GM10847 (cell line): ENCODE measurements around the gene GALNT2.

Source experiments
- POLR2A ChIP-seq: IDR thresholded peaks from 2 replicates; pipeline ENCODE4 v1.6.1; 2011; ENCODE audit not compliant: insufficient read length; ENCODE audit errors: extremely low read depth

Gene GALNT2

GRCh38 chr1:230208619-230209261, 141.7 kb downstream of the GALNT2 start:
- TF ChIP-seq POLR2A, result no peak

GRCh38 chr1:230210326-230210980, 143.4 kb downstream of the GALNT2 start:
- no peak for TF ChIP-seq POLR2A

- no peak for TF ChIP-seq POLR2A
These were observed 143.9 kb downstream of the GALNT2 start for GRCh38 chr1:230210981-230211336.

- no peak for TF ChIP-seq POLR2A
These were observed 144.6 kb downstream of the GALNT2 start for GRCh38 chr1:230211436-230212145.

GRCh38 chr1:230212405-230212936, 145.4 kb downstream of the GALNT2 start:
- TF ChIP-seq POLR2A, result no peak

- TF ChIP-seq POLR2A, result no peak
These were observed 148.0 kb downstream of the GALNT2 start for GRCh38 chr1:230215031-230215430.

- no peak for TF ChIP-seq POLR2A
These were observed 148.5 kb downstream of the GALNT2 start for GRCh38 chr1:230215529-230215928.

GRCh38 chr1:230216896-230217295, 149.9 kb downstream of the GALNT2 start:
- no peak for TF ChIP-seq POLR2A

- no peak for TF ChIP-seq POLR2A
These were observed 151.6 kb downstream of the GALNT2 start for GRCh38 chr1:230218667-230219066.

GRCh38 chr1:230219174-230220067, 152.4 kb downstream of the GALNT2 start:
- no peak for TF ChIP-seq POLR2A

GRCh38 chr1:230220478-230220877, 153.4 kb downstream of the GALNT2 start:
- TF ChIP-seq POLR2A, result no peak

GRCh38 chr1:230220907-230221306, 153.9 kb downstream of the GALNT2 start:
- TF ChIP-seq POLR2A, result no peak

GRCh38 chr1:230222678-230223077, 155.6 kb downstream of the GALNT2 start:
- no peak for TF ChIP-seq POLR2A

- TF ChIP-seq POLR2A, result no peak
These were observed 157.3 kb downstream of the GALNT2 start for GRCh38 chr1:230224101-230224960.
